ENCODE data around the gene KLHL40. TPM values are rescaled to one million over a fixed set of nuclear protein-coding genes. Genes with fewer than 3 reads are reported as not detected.

KLHL40 gene
- total and polyA plus RNA-seq, 2 experiments from 2014 or later: not detected

DNA sequence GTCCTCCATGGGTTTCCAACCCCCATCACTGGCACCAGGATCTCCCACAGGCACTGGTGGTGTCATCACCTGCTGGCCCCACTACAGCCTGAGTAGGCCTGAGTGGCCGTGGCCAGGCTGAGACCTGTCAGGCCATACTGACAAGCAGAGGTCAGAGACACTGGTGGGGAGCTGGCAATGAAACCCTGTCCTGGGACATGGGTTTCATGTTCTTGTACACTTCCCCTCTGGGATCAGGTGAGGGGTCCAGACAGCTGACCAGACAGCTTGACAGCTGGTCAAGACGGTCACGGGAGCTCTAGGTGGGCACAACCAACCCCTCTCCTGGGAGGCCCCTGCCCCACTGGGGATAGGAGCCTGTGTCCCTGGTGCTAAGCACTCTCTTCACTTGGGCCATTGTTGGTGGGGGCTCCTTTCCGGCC is 18.7 kb upstream of the KLHL40 start:
- Histone ChIP-seq H3K79me2 (no peaks in the 10 kb centered on the region), H3K27me3 (no peaks in the 10 kb centered on the region), H3K9me3 (ENCODE audit: low read depth) (no peaks in the 10 kb centered on the region), H4K20me1 (ENCODE audit: insufficient read depth, poor library complexity, severe bottlenecking) (no peaks in the 10 kb centered on the region), H2AFZ (no peak overlapping the region), H3K27ac (no peak overlapping the region), H3K9me2 (replicated peaks; ENCODE audit: insufficient read depth) (no peaks in the 10 kb centered on the region), H3K4me3 (no peak overlapping the region), H3K36me3 (replicated peaks; ENCODE audit: insufficient read depth, low read depth) (no peaks in the 10 kb centered on the region), H3K4me1 (ENCODE audit: insufficient read depth) (no peaks in the 10 kb centered on the region), H3K4me2 (no peak overlapping the region)
- DNase-seq (ENCODE audit: low spot score): no peak
- 89% methylated on average over 4 of the region's 4 CpGs for WGBS (ENCODE audit: low lambda C conversion rate, missing lambda C conversion rate)
- TF ChIP-seq EZH2phosphoT487 (IDR thresholded peaks at IDR 0.05; ENCODE audit: low read depth, severe bottlenecking, unreplicated experiment) (no peak), EZH2 (IDR thresholded peaks at IDR 0.05; ENCODE audit: borderline replicate concordance) (no peak)
- TF ChIP-seq, protein P1, sequence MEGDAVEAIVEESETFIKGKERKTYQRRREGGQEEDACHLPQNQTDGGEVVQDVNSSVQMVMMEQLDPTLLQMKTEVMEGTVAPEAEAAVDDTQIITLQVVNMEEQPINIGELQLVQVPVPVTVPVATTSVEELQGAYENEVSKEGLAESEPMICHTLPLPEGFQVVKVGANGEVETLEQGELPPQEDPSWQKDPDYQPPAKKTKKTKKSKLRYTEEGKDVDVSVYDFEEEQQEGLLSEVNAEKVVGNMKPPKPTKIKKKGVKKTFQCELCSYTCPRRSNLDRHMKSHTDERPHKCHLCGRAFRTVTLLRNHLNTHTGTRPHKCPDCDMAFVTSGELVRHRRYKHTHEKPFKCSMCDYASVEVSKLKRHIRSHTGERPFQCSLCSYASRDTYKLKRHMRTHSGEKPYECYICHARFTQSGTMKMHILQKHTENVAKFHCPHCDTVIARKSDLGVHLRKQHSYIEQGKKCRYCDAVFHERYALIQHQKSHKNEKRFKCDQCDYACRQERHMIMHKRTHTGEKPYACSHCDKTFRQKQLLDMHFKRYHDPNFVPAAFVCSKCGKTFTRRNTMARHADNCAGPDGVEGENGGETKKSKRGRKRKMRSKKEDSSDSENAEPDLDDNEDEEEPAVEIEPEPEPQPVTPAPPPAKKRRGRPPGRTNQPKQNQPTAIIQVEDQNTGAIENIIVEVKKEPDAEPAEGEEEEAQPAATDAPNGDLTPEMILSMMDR (IDR thresholded peaks at IDR 0.05; ENCODE audit: poor library complexity): no peak

DNA sequence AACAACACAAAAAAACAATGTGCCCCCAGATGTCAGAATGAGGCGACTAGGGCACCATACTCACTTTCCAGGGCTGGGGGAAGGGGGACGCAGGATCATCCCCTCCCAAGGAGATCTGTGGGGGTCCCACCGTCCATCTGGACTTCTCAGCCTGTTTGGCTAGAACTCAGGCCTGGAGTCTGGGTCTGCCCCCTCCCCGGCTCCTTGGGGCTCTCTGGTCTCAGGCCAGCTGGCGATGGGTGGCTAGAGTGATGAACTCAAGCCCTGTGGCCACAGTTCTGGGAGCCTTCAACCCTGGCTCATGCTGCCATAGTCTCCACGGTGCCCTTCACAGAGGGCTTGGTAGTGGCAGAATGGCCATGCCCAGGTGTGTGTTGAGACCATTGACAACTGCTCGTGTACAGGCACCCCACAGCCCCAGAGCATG is 18.2 kb upstream of the KLHL40 start:
- no peak overlapping the region for H3K4me3 ChIP-seq
- H3K27ac ChIP-seq: no peak overlapping the region
- WGBS (ENCODE audit: low lambda C conversion rate, missing lambda C conversion rate): 89% methylated on average over 7 of the region's 7 CpGs
- no peak for DNase-seq (ENCODE audit: low spot score)
- H4K20me1 ChIP-seq (ENCODE audit: insufficient read depth, poor library complexity, severe bottlenecking): no peaks in the 10 kb centered on the region
- no peaks in the 10 kb centered on the region for H3K36me3 ChIP-seq (replicated peaks; ENCODE audit: insufficient read depth, low read depth)
- H3K9me2 ChIP-seq (replicated peaks; ENCODE audit: insufficient read depth): no peaks in the 10 kb centered on the region
- no peak overlapping the region for H2AFZ ChIP-seq
- H3K27me3 ChIP-seq: no peaks in the 10 kb centered on the region
- no peaks in the 10 kb centered on the region for H3K9me3 ChIP-seq (ENCODE audit: low read depth)
- no peaks in the 10 kb centered on the region for H3K79me2 ChIP-seq
- H3K4me1 ChIP-seq (ENCODE audit: insufficient read depth): no peaks in the 10 kb centered on the region
- no peak overlapping the region for H3K4me2 ChIP-seq
- TF ChIP-seq, protein P1 (IDR thresholded peaks at IDR 0.05; ENCODE audit: poor library complexity): no peak
- no peak for TF ChIP-seq EZH2 (IDR thresholded peaks at IDR 0.05; ENCODE audit: borderline replicate concordance)
- no peak for TF ChIP-seq EZH2phosphoT487 (IDR thresholded peaks at IDR 0.05; ENCODE audit: low read depth, severe bottlenecking, unreplicated experiment)

DNA sequence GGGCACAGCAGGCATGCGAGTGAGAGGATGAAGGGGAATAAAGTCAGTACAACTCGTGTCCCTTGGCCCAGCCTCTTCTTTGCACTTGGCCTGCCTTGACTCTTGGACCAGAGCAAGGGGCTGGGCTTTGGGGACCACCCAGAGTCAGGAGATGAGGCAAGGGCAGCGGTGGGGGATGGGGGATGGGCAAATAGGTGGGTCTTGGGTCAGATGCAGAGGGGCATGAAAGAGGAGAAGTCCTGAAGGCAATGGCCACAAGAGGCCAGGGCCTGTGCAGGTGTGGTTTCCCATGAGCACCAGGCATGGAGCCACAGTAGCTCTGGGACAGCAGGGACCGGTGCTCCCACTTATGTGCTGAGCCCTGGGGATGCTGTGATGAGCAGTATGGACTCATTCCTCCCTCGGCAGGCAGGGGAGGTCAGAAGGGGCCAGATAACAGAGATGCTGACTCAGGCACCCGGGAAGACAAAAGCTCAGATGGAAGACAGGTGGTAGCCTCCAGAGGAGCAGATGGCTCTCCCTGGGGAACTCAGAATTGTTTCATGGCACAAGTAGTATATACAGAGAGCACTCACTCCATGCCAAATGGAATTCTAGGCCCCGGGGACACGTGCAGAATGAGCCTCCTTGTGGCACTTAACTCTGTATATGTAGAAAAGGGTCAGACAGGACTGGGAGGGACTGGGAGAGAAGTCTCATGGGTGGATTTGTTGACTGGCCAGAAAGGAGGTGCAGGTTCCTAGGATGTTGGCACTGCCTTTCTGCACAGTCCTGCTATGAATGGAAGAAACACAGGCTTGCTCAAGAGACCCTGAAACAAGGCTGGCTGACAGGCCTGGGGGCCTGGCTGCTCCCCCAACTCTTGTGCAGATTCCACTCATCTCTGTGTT is 17.6 kb upstream of the KLHL40 start:
- H3K27ac ChIP-seq: no peak overlapping the region
- DNase-seq (ENCODE audit: low spot score): no peak
- no peaks in the 10 kb centered on the region for H3K27me3 ChIP-seq
- H2AFZ ChIP-seq: no peak overlapping the region
- no peaks in the 10 kb centered on the region for H4K20me1 ChIP-seq (ENCODE audit: insufficient read depth, poor library complexity, severe bottlenecking)
- H3K36me3 ChIP-seq (replicated peaks; ENCODE audit: insufficient read depth, low read depth): no peaks in the 10 kb centered on the region
- no peak overlapping the region for H3K4me3 ChIP-seq
- WGBS (ENCODE audit: low lambda C conversion rate, missing lambda C conversion rate): 70% methylated on average over 8 of the region's 8 CpGs
- no peak for TF ChIP-seq EZH2phosphoT487 (IDR thresholded peaks at IDR 0.05; ENCODE audit: low read depth, severe bottlenecking, unreplicated experiment)
- TF ChIP-seq, protein P1 (IDR thresholded peaks at IDR 0.05; ENCODE audit: poor library complexity): no peak
- H3K4me2 ChIP-seq: no peak overlapping the region
- H3K9me2 ChIP-seq (replicated peaks; ENCODE audit: insufficient read depth): no peaks in the 10 kb centered on the region
- no peaks in the 10 kb centered on the region for H3K9me3 ChIP-seq (ENCODE audit: low read depth)
- H3K79me2 ChIP-seq: no peaks in the 10 kb centered on the region
- no peaks in the 10 kb centered on the region for H3K4me1 ChIP-seq (ENCODE audit: insufficient read depth)
